GM21390 (cell line): ENCODE data around the gene KISS1R.

Experiments used
- ATAC-seq: cut with Tn5 transposase; IDR thresholded peaks from one replicate; pipeline ENCODE4 v1.9.1; 2021; ENCODE audit not compliant: unreplicated experiment

The KISS1R gene

GRCh38 chr19:966485-967088, 49.5 kb downstream of the KISS1R start:
- no peak for ATAC-seq
